Measurements from ENCODE around the gene FLII.

Gene FLII

GRCh38 chr17:18263885-18264682, 5.5 kb upstream of the FLII start:
- H3K27ac ChIP-seq = no peak overlapping the region
- TF ChIP-seq, protein P1, sequence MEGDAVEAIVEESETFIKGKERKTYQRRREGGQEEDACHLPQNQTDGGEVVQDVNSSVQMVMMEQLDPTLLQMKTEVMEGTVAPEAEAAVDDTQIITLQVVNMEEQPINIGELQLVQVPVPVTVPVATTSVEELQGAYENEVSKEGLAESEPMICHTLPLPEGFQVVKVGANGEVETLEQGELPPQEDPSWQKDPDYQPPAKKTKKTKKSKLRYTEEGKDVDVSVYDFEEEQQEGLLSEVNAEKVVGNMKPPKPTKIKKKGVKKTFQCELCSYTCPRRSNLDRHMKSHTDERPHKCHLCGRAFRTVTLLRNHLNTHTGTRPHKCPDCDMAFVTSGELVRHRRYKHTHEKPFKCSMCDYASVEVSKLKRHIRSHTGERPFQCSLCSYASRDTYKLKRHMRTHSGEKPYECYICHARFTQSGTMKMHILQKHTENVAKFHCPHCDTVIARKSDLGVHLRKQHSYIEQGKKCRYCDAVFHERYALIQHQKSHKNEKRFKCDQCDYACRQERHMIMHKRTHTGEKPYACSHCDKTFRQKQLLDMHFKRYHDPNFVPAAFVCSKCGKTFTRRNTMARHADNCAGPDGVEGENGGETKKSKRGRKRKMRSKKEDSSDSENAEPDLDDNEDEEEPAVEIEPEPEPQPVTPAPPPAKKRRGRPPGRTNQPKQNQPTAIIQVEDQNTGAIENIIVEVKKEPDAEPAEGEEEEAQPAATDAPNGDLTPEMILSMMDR (conservative IDR thresholded peaks at IDR 0.05) = no peak

DNA sequence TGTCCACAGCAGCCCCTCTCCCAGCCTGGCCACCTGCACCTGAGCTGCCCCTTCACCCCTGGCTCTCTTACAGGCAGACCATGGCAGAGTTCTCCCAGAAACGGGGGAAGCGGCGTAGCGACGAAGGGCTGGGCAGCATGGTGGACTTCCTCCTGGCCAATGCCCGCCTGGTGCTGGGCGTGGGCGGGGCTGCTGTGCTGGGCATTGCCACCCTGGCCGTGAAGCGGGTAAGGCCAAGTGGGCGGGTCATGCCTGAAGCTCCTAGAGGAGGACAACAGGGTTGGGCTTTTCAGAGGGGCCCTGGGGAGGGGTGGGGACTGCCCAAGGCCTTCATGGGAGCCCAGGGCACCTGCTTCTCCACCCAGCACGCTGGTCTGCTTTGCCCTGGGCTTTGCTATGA, 4.1 kb upstream of the FLII start:
- TF ChIP-seq, protein P1 (conservative IDR thresholded peaks at IDR 0.05) = no peak

GRCh38 chr17:18262111-18262510, 3.6 kb upstream of the FLII start:
- TF ChIP-seq, protein P1 (conservative IDR thresholded peaks at IDR 0.05) = no peak
- H3K27ac ChIP-seq = peak overlapping the region; percentile 91; the same call in 1 of the 2 replicates

More for the DNA sequence above, 4.1 kb upstream of the FLII start:
- no peak overlapping the region for H3K27ac ChIP-seq

DNA sequence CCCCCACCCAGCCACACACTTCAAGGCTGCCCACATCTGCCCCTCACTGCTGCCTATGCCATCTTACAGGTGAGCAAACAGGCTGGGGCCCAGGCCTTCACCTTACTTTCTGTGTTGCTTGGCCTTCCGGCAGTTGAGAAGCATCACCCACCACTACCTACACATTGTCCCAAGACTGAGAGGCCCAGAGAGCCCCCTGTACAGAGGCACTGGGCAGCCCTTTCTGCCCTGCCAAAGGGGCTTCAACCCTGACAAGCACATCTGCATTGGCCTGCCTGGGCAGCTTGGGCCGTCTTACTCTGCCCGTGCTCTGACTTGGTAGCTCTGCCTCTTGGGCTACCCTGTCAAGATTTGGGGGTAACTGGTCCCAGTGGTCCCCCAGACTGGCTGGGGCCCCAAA, 3.1 kb upstream of the FLII start:
- TF ChIP-seq, protein P1 (conservative IDR thresholded peaks at IDR 0.05) = no peak
- H3K27ac ChIP-seq = peak overlapping the region; percentile 91

- peak overlapping the region; percentile 91 for H3K27ac ChIP-seq
Measured at GRCh38 chr17:18261146-18261515, 2.6 kb upstream of the FLII start.

DNA sequence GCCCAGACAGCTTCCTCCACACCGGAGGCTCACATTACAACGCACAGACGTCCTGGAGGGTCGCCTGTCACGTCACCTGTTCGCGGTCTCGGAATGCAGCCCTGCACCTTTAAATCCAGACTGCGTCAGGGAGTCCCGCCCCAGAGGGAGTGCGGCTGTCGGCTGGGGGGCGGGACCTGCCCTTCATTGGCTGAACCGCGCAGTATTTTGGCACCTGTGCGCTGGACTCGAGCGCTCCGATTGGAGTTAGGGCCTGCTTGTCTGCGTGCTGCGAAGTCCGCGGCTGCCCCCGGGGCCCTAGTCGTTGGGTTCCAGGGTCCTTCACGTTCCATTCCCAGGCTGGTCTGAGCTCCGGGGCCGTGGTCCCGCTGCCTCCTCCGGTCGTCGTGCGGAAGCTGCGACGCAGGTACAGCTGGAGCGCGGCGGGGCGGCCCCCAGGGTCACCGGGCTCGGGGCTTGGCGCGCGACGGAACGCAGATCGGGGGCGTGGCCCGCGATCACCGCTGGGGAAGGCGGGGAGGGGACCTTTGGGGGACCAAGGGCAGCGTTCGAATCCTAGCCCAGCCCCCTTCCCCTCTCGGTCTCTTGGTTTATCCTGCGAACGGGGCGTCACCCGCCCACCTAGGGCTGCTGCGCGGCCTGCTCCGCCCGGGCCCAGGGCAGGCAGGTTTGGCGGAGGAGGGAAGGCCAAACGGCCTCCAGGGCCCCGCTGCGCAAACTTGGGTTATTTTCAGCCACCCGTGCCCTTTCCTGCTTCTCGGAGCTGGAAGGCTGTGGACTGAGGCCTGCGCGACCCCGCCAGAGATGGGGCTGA, 2.0 kb upstream of the FLII start, which contains the start of gene MIEF2:
Gene MIEF2 (plus strand): TSS at position 331 of the 814 bp plus-strand sequence. CDS start 2,059 bp downstream, outside the sequence.
- peak within 1 kb of the TSS; percentile 91 for H3K27ac ChIP-seq
- TF ChIP-seq, protein P1 (conservative IDR thresholded peaks at IDR 0.05) = no peak

More at GRCh38 chr17:18261146-18261515, 2.6 kb upstream of the FLII start:
- TF ChIP-seq, protein P1 (conservative IDR thresholded peaks at IDR 0.05) = no peak

All from VCaP (cell line).